GM12865 (cell line): ENCODE measurements around the gene IL4I1.

Experiments
- DNase-seq: peaks from one replicate; pipeline ENCODE4 v3.0.0; 2010; ENCODE audit warnings: low read depth
- H3K4me3 ChIP-seq: 2 replicates; pipeline ENCODE4 v1.5.1; 2011; ENCODE audit warnings: mild to moderate bottlenecking, low read depth, low read length, control low read depth
- TF ChIP-seq, protein P1 (sequence below): IDR thresholded peaks from 2 replicates; pipeline ENCODE4 v1.5.1; 2011; ENCODE audit warnings: low read length, control low read depth, low read depth, inconsistent platforms; ENCODE audit not compliant: insufficient read depth; ENCODE audit errors: missing control alignments

Gene IL4I1

DNA sequence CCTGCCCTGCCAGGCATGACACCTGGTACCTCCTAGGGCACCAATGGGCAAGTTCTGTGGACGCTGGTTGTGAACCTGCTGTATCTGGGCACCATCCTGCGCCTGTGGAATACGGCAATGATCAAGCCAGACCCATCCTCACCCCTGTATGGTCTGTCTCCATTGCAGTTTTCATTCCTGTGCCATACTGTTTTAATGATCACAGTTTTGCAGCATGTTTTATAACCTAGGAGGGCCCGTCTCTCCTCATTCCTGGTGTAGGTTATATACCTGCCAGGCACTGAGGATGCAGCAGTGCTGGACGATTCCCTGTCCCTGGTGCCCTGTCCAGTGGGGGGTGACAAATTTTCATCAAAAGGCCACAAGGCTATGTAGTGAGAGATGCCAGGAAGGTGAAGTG, 13.6 kb downstream of the IL4I1 start:
- TF ChIP-seq, protein P1, sequence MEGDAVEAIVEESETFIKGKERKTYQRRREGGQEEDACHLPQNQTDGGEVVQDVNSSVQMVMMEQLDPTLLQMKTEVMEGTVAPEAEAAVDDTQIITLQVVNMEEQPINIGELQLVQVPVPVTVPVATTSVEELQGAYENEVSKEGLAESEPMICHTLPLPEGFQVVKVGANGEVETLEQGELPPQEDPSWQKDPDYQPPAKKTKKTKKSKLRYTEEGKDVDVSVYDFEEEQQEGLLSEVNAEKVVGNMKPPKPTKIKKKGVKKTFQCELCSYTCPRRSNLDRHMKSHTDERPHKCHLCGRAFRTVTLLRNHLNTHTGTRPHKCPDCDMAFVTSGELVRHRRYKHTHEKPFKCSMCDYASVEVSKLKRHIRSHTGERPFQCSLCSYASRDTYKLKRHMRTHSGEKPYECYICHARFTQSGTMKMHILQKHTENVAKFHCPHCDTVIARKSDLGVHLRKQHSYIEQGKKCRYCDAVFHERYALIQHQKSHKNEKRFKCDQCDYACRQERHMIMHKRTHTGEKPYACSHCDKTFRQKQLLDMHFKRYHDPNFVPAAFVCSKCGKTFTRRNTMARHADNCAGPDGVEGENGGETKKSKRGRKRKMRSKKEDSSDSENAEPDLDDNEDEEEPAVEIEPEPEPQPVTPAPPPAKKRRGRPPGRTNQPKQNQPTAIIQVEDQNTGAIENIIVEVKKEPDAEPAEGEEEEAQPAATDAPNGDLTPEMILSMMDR, result no peak
- H3K4me3 ChIP-seq, result no peak overlapping the region
- DNase-seq, result no peak

DNA sequence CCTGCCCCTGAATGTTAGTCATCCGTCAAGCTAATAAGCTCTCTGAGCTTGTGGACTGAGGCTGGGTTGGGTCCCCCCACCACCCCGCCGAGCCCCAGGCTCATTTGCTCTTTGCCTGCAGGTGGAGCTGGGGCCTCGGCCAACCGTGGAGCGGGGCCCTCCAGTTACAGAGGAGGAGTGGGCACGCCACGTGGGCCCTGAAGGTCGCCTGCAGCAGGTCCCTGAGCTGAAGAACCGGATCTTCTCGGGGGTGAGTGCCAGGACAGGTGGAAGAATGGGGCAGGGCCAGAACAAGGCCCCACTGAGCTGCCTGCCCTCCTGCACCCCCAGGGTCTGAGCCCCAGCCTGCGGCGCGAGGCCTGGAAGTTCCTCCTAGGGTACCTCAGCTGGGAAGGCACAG, 14.0 kb downstream of the IL4I1 start:
- no peak for DNase-seq
- TF ChIP-seq, protein P1, result no peak
- H3K4me3 ChIP-seq, result no peak overlapping the region

DNA sequence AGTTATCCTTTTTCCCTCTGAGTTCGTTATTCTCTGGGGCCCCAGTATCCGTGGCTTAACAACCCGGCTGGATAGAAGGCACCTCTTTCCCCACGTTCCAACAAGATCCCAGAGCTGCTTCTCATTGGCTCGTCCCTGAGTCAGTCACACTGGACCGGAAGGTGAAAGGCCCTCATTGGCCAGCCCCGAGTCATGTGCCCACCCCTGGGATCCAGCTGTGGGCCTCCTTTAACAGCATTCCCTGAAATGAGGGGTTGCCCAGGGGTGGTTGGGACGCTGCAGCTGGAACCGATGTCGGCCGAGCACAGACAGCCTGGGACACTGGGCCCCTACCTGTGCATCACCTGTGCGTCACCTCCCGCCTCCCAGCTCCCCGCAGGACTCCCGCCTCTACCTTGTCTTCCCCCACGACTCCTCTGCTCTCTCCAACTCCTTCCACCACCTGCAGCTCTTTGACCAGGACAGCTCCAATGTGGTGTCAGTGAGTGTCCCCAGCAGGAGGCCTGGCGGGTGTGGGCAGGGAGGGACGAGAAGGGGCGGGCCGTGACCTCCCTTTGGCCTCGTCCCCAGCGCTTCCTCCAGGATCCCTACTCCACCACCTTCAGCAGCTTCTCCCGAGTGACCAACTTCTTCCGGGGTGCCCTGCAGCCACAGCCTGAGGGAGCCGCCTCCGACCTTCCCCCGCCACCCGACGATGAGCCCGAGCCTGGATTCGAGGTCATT, 14.9 kb downstream of the IL4I1 start:
- no peak for DNase-seq
- TF ChIP-seq, protein P1, result no peak
- no peak overlapping the region for H3K4me3 ChIP-seq

DNA sequence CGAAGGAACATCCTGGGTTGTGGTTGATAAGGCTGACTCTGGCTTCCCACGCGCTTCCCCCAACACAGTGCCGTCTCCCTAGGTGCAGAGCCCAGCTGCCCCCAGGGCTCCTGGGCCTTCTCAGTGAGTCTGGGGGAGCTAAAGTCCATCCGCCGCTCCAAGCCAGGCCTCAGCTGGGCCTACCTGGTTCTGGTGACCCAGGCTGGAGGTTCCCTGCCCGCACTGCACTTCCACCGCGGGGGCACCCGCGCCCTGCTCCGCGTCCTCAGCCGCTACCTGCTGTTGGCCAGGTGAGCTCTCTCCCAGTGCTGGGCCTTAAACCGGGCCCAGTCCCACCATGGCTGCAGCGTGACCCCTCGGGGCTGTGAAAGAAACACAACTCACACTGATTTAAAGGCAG, 15.5 kb downstream of the IL4I1 start:
- TF ChIP-seq, protein P1, result no peak
- DNase-seq, result no peak
- no peak overlapping the region for H3K4me3 ChIP-seq

DNA sequence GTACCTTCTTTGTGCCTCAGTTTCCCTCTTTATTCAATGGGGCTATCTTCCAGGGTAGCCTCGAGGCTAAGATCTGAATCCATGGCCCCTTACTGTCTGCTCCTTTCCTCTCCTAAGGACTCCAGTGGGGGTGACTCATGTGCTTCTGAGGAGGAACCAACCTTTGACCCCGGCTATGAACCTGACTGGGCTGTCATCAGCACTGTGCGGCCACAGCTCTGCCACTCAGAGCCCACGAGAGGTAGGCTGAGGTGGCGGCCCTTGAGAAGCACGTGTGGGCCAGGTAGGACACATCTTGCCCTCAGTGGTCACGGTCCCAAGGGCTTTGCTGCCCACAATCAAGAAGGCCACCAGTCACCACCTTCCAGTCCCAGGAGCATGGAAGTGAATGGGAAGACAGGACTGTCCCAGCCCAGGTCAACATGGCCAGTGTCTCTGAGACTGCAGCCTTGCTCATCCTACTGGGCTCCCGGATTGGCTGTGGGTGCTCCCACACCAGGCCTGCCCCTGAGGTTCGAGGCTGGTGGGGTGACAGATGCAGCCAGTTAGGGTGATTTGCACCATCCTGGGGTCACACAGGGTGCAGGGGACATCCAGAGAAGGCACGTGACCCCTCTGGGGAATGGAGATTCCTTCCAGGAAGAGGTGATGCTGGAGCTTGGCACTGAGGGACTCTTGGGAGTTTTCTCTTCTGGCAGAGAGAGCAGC, 16.4 kb downstream of the IL4I1 start:
- DNase-seq, result no peak
- H3K4me3 ChIP-seq, result no peak overlapping the region
- TF ChIP-seq, protein P1, result no peak

DNA sequence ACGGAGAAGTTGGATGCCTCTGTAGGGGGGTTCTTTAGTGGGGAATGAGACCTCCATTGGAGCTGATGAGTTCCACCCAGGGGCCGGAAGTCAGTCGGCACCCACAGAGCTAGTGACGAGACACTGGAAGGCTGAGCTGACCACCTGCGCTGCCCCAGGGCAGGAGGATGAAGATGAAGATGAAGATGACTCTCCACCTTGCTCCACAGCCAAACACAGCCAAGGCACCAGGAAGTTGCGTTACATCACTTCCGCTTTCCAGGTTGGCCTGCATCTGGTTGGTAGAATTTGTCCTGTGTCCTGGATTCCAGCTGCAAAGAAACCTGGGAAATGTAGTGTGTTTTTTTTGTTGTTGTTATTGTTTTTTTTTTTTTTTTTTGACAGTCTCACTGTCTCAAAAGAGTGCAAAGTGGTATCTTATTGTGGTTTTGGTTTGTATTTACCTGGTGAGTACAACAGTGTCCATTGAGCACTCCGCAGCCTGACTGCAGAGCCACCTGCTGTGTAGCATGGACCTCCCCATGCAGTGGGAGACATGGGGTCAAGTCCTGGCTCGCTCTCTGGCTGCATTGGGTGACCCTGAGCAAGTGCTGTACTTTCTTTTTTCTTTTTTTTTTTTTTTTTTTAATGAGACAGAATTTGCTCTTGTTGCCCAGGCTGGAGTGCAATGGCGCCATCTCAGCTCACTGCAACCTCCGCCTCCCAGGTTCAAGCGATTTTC, 17.3 kb downstream of the IL4I1 start:
- no peak overlapping the region for H3K4me3 ChIP-seq
- DNase-seq, result no peak
- TF ChIP-seq, protein P1, result no peak
